Osteoblast (primary cell): ENCODE data around the gene MIEF1. TPM values are rescaled to one million over a fixed set of nuclear protein-coding genes. Genes with fewer than 3 reads are reported as not detected.
A peak's percentile ranks its signal among the peaks of the same experiment; 100 is the strongest.

Experiments used
- DNase-seq: peaks from one replicate; pipeline ENCODE4 v3.0.0; 2011; ENCODE audit warnings: low spot score, mixed read lengths; ENCODE audit not compliant: insufficient read length; ENCODE audit errors: missing footprints
- H2AFZ ChIP-seq: 2 replicates; pipeline ENCODE4 v1.6.0; 2011; ENCODE audit warnings: mild to moderate bottlenecking, low read length
- H3K27ac ChIP-seq: 2 replicates; pipeline ENCODE4 v1.5.1; 2011; ENCODE audit warnings: mild to moderate bottlenecking, low read depth, low read length, moderate library complexity
- H3K27me3 ChIP-seq: 2 replicates; pipeline ENCODE4 v1.6.0; 2012; ENCODE audit warnings: mild to moderate bottlenecking, control low read depth, inconsistent platforms, low read length, moderate library complexity; ENCODE audit not compliant: insufficient read depth
- H3K36me3 ChIP-seq: 2 replicates; pipeline ENCODE4 v1.5.1; 2011; ENCODE audit warnings: mild to moderate bottlenecking, low read length, control low read depth, moderate library complexity; ENCODE audit not compliant: insufficient read depth
- H3K4me1 ChIP-seq: 2 replicates; pipeline ENCODE4 v1.5.1; 2011; ENCODE audit warnings: mild to moderate bottlenecking, low read length, control low read depth, moderate library complexity; ENCODE audit not compliant: insufficient read depth
- H3K4me2 ChIP-seq: 2 replicates; pipeline ENCODE4 v1.6.0; 2011; ENCODE audit warnings: mild to moderate bottlenecking, low read length; ENCODE audit not compliant: insufficient read depth
- H3K4me3 ChIP-seq: fragments of 200-600 bp; sonication (generic); 3 replicates; pipeline ENCODE4 v1.5.1; 2012; ENCODE audit warnings: mild to moderate bottlenecking, low read length, inconsistent platforms; ENCODE audit not compliant: insufficient read depth
- H3K79me2 ChIP-seq: 2 replicates; pipeline ENCODE4 v1.6.0; 2012; ENCODE audit warnings: mild to moderate bottlenecking, low read length, control low read depth, inconsistent platforms; ENCODE audit not compliant: insufficient read depth
- H3K9me3 ChIP-seq: 2 replicates; pipeline ENCODE4 v1.5.1; 2011; ENCODE audit warnings: low read depth, low read length, control low read depth
- H4K20me1 ChIP-seq: 2 replicates; pipeline ENCODE4 v1.6.0; 2012; ENCODE audit warnings: mild to moderate bottlenecking, low read length, control low read depth; ENCODE audit not compliant: insufficient read depth
- CTCF ChIP-seq: IDR thresholded peaks from 2 replicates; pipeline ENCODE4 v1.5.1; 2011; ENCODE audit warnings: mild to moderate bottlenecking, low read depth, low read length, moderate library complexity; ENCODE audit errors: extremely low read depth
- total RNA-seq: library from RNA; depleted of rRNA; stranded (reverse); fragments of >200 nt; gene quantifications from 2 replicates; pipeline ENCODE4 v1.2.3, GENCODE V29; 2012

MIEF1 gene
- total RNA-seq, 1 donor, result 23.5 TPM

- no peak overlapping the region for H3K4me3 ChIP-seq
- no peak for DNase-seq
- H3K4me2 ChIP-seq, result no peak overlapping the region
- H4K20me1 ChIP-seq, result no peaks in the 10 kb centered on the region
- H3K4me1 ChIP-seq, result peaks cover 5% of the 10 kb centered on the region
- no peak overlapping the region for H3K27ac ChIP-seq
- H3K36me3 ChIP-seq, result no peaks in the 10 kb centered on the region
- H3K9me3 ChIP-seq, result no peaks in the 10 kb centered on the region
- TF ChIP-seq CTCF, result no peak
- H2AFZ ChIP-seq, result no peak overlapping the region
- H3K27me3 ChIP-seq, result no peaks in the 10 kb centered on the region
- H3K79me2 ChIP-seq, result no peaks in the 10 kb centered on the region
Observed at GRCh38 chr22:39476664-39477063, 25.4 kb upstream of the MIEF1 start.

GRCh38 chr22:39477542-39477941 lies 24.5 kb upstream of the MIEF1 start:
- Histone ChIP-seq H4K20me1 (no peaks in the 10 kb centered on the region), H3K79me2 (no peaks in the 10 kb centered on the region), H3K27ac (no peak overlapping the region), H3K9me3 (no peaks in the 10 kb centered on the region), H3K36me3 (no peaks in the 10 kb centered on the region), H3K4me1 (no peaks in the 10 kb centered on the region), H3K4me3 (no peak overlapping the region), H3K4me2 (no peak overlapping the region), H3K27me3 (no peaks in the 10 kb centered on the region), H2AFZ (no peak overlapping the region)
- no peak for DNase-seq
- no peak for TF ChIP-seq CTCF

GRCh38 chr22:39478441-39478850 lies 23.6 kb upstream of the MIEF1 start:
- H3K27me3 ChIP-seq, result no peaks in the 10 kb centered on the region
- H3K4me1 ChIP-seq, result no peaks in the 10 kb centered on the region
- no peak for TF ChIP-seq CTCF
- H3K4me3 ChIP-seq, result no peak overlapping the region
- DNase-seq, result peak; percentile 91
- H4K20me1 ChIP-seq, result no peaks in the 10 kb centered on the region
- no peaks in the 10 kb centered on the region for H3K79me2 ChIP-seq
- H3K36me3 ChIP-seq, result no peaks in the 10 kb centered on the region
- H3K4me2 ChIP-seq, result no peak overlapping the region
- H2AFZ ChIP-seq, result no peak overlapping the region
- H3K27ac ChIP-seq, result no peak overlapping the region
- no peaks in the 10 kb centered on the region for H3K9me3 ChIP-seq

GRCh38 chr22:39479254-39479653 lies 22.8 kb upstream of the MIEF1 start:
- no peak for TF ChIP-seq CTCF
- Histone ChIP-seq H3K27ac (no peak overlapping the region), H3K4me2 (no peak overlapping the region), H3K4me3 (no peak overlapping the region), H3K36me3 (no peaks in the 10 kb centered on the region), H3K9me3 (no peaks in the 10 kb centered on the region), H3K79me2 (no peaks in the 10 kb centered on the region), H3K4me1 (no peaks in the 10 kb centered on the region), H3K27me3 (no peaks in the 10 kb centered on the region), H4K20me1 (no peaks in the 10 kb centered on the region), H2AFZ (no peak overlapping the region)
- no peak for DNase-seq
